HepG2 (cell line): ENCODE results near the gene WDR27. TPM values are rescaled to one million over a fixed set of nuclear protein-coding genes. Genes with fewer than 3 reads are reported as not detected.

Source experiments
- HINFP ChIP-seq: sonication (generic); formaldehyde crosslinking; IDR thresholded peaks from 2 replicates; pipeline ENCODE4 v1.4.0; 2020; ENCODE audit warnings: low read depth, mild to moderate bottlenecking, missing genetic modification reagents
- MAFK ChIP-seq, 2 experiments: IDR thresholded peaks in 1 of 2; conservative IDR thresholded peaks in 1 of 2; 2 replicates each; pipeline ENCODE4 v1.6.1; 2011; ENCODE audit warnings: improper control_type of control experiment in 2 of 2, low read length in 2 of 2
- SMAD9 ChIP-seq: sonication (generic); formaldehyde crosslinking; IDR thresholded peaks from 2 replicates; pipeline ENCODE4 v1.5.1; 2020; ENCODE audit warnings: mild to moderate bottlenecking, missing genetic modification reagents
- SRY ChIP-seq: sonication (generic); formaldehyde crosslinking; IDR thresholded peaks from 2 replicates; pipeline ENCODE4 v1.8.0; 2022; ENCODE audit warnings: mild to moderate bottlenecking, missing genetic modification reagents
- ZBED4 ChIP-seq: sonication (generic); formaldehyde crosslinking; IDR thresholded peaks from 2 replicates; pipeline ENCODE4 v1.4.0; 2020; ENCODE audit warnings: missing genetic modification reagents, borderline replicate concordance
- ZC3H4 ChIP-seq: sonication (generic); formaldehyde crosslinking; IDR thresholded peaks from 2 replicates; pipeline ENCODE4 v1.4.0; 2020; ENCODE audit warnings: missing genetic modification reagents, borderline replicate concordance
- ZNF232 ChIP-seq: sonication (generic); formaldehyde crosslinking; IDR thresholded peaks from 2 replicates; pipeline ENCODE4 v1.4.0; 2020; ENCODE audit warnings: missing genetic modification reagents, borderline replicate concordance
- ZNF615 ChIP-seq: sonication (generic); formaldehyde crosslinking; IDR thresholded peaks from 2 replicates; pipeline ENCODE4 v1.5.0; 2020; ENCODE audit warnings: mild to moderate bottlenecking, missing genetic modification reagents, borderline replicate concordance
- ZNF747 ChIP-seq: sonication (generic); formaldehyde crosslinking; IDR thresholded peaks from 2 replicates; pipeline ENCODE4 v1.8.1; 2023; ENCODE audit warnings: missing genetic modification reagents, mild to moderate bottlenecking, borderline replicate concordance
- polyA plus RNA-seq, 8 experiments: library from polyadenylated mRNA; depleted of rRNA in 3 of 8; stranded (reverse) in 7 of 8; unstranded in 1 of 8; fragments of >200 nt; fragmentation: Illumina TruSeq in 4 of 8; extraction: Trizol in 4 of 8; gene quantifications; 2 replicates each; pipeline versions ENCODE4 v1.2.1 to v1.2.3, GENCODE V29; 2011 to 2016; ENCODE audit warnings: low read depth in 4 of 8, missing spikeins in 1 of 8, mixed read lengths in 1 of 8; ENCODE audit not compliant: insufficient read depth in 1 of 8
- total RNA-seq, 5 experiments: library from RNA; depleted of rRNA; stranded (reverse); fragments of >200 nt; fragmentation: Illumina TruSeq; extraction: Trizol; gene quantifications; 2 replicates each; pipeline ENCODE4 v1.2.3, GENCODE V29; 2016; ENCODE audit warnings: low read depth in 1 of 5

The WDR27 gene
- total and polyA plus RNA-seq, 2 of the 13 experiments (the other 11 are each of a cell fraction or from before 2014, with no cell fraction given) = 34.1 to 80.3 TPM

- TF ChIP-seq HINFP (CRISPR knock-in tag) = no peak
- TF ChIP-seq SMAD9 = no peak
- no peak for TF ChIP-seq ZBED4 (CRISPR knock-in tag)
- no peak for TF ChIP-seq SRY (CRISPR knock-in tag)
- TF ChIP-seq MAFK (conservative IDR thresholded peaks at IDR 0.05 in 1 of 2, IDR thresholded peaks at IDR 0.05 in 1 of 2; ENCODE audit: low read length in 2 of 2) = no peak
- TF ChIP-seq ZNF232 (CRISPR knock-in tag) = no peak
- no peak for TF ChIP-seq ZNF615
- no peak for TF ChIP-seq ZC3H4
- TF ChIP-seq ZNF747 (CRISPR knock-in tag) = no peak
These were observed 58.3 kb downstream of the WDR27 start (continued) for GRCh38 chr6:169643521-169643920.
